NCI-H345 treated with DMSO at 0.1 percent for 48 hours (cell line): ENCODE data around the gene KANK4.

ENCODE experiments used
- DNase-seq: peaks from one replicate; lab custom pipeline; 2025; ENCODE audit not compliant: unreplicated experiment; lab: John Stamatoyannopoulos, UW

Gene KANK4

DNA sequence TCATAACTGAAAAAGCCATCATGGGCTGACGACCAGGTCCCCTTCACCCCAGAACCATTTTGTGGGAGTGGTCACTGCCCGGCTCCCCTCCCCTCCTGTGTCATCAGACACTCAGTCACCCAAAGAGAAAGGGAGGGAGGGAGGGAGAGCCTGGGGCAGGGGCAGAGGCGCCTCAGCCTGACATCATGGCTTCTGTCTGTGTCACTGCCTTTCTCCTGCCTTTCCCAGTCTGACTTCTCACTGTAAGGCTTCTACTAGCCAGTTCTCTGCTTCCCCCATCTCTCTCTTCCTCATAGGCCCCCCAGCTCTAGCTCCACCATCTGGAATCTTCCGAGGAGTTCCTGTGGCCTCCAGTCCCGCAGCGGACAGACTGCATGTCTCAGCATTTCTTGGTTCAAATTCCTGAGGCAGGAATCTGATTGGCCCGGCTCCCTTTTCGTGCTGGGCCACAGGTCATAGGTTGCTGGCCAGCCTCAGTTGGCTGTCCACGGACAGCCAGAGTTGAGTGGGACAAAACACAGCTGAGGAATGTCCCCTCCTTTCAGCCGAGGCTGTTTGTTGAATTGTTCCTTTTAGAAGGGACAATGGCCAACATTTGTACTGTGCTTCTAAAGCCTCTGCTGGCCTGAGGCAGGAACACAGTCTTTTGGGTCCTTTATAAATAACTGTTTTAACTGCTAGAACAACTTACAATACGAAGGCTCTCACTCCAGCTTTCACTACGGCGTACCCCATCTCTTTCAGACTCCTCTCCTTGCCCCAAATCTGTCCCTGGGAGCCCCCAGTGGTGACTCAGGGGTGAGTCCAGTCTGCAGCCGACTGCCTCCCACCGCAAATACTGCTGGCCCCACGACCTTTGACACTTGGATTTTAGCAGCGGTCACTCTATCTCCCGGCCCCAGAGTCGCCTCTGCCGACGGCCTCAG, 18.7 kb upstream of the KANK4 start:
- DNase-seq, result no peak

DNA sequence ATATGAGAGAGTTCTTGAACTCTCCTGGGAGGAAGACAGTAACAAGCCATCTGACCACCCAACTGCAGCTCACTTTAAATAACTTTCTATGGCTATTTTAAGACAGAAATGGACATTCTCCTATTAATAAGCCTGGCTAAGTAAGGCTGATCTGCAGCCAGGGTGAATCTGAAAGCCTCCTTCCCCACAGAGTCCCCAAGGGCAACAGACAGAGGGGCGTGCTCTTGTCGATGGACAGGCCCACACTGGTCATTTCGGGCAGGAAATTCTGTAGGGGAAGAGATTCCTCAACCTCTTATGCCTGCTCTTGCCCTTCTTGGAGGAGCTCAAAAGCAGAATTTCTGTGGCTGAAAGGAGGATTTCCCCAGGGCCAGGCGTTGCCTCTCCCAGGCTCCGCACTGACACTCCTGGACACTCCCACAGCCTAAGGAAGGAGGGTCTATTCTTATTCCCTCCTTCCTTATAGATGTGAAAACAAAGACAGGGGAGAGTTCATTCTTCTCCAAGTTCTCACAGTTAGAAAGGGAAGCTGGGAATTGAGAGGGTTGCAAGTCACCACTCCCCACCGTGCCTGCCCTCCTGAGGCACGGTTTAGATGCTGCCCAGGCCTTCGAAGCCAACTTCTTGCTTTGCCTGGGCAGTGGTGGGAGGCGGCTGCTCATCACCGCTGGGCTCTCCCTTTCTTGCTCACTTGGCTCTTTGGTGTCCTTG, 17.9 kb upstream of the KANK4 start:
- no peak for DNase-seq

DNA sequence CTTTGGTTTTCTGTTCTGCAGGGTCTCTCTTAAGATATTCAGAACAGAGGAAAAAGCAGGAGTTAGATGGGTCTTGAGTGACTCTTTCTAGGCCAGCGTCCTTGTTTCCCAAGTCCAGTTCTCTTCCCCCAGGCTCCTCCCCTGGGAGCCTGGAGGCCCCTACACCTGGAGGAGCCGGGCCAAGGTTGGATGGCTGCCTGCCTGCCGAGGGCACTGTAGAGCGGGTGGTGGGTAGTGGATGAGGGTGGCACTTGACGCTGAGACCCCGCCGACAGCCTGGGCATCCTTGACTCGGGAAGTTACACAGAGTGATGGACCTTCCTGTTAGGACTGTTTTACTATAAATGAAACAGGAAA, 17.4 kb upstream of the KANK4 start:
- no peak for DNase-seq

DNA sequence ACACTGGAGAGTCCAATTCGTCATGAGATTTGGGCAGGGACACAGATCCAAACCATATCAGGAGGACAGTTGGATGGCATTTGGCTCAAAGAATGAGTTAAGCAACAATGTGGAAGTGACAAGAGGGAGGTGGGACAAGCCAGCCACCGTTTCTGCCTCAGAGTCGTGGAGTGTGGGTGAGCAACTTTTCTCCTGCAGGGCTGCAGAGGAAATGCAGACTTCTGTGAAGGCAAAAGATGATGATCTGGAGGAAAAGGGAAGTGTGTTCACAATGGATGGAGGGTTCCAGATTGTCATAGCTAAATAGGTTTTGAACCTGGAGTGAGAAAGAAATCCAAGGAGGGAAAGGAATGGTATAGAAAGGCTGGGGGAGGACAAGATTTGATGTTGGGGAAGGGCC, 16.4 kb upstream of the KANK4 start:
- DNase-seq, result no peak

DNA sequence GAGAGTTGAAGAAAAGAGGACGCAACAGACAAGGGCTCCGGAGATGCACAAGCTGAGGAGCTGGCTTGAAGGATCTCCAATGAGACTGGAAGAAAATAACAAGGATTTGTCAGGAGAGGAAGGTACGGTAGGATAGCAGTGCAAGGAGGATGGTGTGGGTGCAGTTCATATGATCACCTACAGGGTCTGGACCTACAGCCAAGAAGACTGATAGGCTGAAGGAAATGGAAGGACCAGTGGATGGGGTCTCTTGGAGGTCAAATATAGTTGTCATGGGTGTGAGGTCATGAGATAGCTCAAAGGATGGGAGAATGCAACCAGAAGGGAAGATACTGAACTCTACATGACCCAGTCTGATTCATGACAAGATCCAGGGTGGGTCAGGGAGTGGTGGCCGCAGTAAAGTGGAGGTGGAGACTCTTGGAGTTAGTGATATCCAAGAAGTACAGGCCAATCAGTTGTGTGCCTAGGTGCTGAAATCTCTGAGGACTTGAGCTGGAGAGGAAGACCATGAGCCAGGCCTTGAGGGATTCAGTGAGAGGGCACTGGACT, 15.3 kb upstream of the KANK4 start:
- DNase-seq, result no peak

DNA sequence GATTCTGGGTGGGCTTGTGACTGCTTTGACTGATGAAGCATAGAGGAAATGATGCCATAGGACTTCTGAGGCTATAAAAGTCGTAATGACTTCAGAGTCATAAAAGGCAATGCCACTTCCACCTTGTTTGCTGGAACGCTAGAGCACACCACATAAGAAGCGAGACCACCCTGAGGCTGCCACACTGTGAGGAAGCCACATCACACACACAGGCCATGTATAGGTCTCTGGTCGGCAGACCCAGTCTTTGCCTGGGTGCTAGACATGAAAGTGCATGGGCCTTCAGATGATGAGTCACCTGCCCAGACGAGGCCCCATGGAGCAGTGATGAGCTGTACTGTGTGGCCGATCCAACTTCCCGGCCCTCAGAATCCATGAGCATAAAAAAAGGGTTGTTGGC, 14.2 kb upstream of the KANK4 start:
- DNase-seq, result no peak

DNA sequence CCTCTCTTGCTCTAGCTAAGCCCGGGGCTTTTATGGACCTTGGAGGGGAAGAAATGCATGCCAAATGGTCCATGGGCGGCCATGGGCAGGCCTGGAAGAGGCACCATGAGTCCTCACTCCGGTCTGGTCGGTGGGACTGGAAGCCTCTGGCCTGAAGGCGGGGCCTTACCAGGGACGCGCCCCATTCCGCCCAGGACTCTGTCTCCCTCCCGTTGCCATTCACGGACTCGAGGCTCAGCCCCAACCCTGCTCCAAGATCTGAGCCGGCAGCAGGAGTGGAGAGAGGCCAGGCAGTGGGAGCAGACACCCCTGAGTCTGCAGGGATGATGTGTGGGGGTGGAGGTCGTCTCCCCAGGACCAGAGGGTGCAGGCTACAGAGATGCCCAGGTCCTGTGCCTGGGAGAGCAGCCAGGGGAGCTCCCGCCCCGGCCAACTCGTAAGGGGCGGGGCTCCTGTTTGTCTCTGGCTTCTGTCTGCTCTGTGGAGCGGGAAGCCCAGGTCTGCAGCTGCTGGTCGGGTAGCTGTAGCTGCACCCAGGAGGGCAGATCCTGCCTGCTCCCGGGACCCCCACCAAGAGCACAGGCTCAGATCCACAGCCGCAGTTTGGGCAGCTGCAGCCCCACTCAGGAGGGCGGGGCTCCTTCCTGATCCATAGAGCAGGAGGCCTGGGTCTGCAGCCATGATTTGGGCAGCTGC, 8.3 kb upstream of the KANK4 start:
- DNase-seq, result no peak

GRCh38 chr1:62325681-62326080, 6.4 kb upstream of the KANK4 start:
- no peak for DNase-seq

DNA sequence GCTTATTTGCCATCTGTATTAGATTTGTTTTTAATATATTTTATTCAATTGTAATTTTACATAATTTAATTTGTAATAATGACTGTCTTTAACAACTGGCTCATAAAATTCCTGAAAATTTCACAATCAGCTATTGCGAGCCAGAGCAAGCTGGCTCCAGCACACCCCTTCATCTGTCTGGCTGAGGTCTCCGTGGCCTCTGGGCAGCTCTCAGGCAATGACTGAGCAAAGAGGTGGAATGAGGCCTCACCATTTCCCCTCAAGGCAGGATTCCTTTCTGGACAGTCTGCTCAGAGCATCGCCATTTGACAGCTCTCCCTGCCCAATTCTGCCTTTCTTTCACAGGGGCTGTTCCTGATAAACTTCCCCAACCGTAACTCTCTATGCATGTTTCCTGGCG, 5.8 kb upstream of the KANK4 start:
- no peak for DNase-seq

DNA sequence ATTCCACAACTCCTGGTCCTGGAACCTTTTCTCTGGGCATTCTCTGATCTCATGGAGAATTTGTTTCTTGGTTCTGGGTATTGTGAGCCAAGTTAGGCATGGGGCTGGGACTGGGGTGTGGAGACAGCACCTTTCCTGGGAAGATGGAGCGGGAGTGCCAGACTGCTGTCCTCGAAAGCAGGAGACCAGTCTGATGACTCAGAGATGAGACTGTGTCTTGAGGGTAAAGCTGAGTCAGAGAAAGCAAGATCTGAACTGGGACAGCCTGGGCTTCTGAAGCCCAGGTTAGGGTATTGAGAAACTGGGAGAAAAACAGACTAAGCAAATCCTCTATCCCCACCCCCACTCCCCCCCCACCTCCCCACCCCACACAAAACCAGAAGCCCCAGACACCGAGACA, 2.2 kb upstream of the KANK4 start:
- DNase-seq, result no peak

- no peak for DNase-seq
These were observed 896 bp downstream of the KANK4 start for GRCh38 chr1:62318320-62318755.

DNA sequence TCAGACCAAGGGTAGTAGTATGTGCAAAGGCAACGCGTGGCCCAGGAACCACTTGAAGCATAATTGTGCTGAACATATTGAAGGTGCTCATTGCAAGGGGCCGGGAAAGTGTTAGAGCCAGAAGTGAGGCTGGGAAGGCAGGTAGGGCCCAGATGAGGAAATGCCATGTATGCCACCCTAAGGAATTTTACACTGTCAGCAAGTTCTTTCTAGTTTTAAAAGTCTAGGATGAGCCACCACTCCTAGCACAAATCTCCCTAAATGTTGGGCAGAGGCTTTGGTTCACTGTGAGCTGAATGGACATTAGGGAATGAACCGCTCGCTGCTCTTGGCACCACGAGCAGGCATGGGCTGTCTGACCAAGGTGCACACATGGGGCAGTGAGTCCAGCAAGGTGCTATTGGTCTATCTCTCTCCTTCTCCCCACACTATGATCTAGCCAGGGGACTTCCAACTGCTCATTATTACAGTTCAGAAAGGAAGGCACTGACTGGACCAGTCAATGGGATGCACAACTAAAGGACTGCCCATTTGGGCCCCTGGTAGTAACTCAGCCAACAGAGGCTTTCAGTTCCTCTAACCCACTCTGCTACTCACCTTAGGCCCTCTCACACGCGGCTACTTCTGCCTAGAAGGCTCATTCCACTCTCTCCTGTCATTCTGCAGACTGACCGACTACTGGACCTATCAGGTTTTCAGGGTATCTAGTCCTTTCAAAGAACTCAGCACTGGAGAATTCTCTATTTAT, 2.0 kb downstream of the KANK4 start:
- DNase-seq, result no peak

- no peak for DNase-seq
These were observed 3.1 kb downstream of the KANK4 start for GRCh38 chr1:62316135-62316534.

- no peak for DNase-seq
These were observed 3.8 kb downstream of the KANK4 start for GRCh38 chr1:62315387-62315786.

DNA sequence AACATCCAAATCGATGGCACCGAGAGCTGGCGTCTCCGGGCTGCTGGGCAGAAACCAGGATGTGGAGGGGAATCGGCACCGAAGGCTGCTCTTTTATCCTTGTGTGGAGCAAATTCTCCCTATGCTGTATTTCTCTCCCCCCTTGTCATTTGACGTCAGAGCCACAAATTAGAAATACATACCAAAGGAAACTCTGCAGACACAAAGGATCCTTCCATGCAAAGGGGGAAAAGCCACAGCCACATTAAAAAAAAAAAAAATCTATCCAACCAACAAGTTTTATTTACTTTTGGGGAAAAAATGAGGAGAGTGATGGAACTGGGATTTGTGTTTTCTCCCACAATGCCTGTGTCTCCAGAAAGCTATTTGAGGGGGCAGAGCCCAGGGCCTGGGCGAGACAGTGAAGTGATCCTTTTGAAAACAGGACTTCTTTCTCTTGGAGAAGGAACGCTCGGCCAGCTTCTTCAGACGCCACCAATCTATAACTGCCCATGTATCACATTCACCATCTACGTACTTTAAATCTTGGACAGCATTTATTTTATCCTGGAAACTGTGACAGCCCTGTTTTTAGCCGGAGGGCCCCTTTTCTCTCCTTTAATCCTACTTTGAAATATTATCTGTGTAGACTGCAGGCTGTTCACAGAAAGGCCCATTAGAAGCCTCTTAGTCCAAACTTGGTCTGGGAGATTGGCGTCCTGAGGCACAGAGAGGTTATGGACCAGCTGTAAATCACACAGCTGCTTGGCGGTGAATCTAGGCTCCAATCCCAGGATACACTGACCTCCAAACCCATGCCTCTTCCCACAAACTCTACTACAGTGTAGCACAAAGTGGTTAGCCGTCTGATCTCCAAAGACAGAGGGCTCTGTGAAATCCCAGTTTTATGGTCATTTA, 4.5 kb downstream of the KANK4 start:
- no peak for DNase-seq

DNA sequence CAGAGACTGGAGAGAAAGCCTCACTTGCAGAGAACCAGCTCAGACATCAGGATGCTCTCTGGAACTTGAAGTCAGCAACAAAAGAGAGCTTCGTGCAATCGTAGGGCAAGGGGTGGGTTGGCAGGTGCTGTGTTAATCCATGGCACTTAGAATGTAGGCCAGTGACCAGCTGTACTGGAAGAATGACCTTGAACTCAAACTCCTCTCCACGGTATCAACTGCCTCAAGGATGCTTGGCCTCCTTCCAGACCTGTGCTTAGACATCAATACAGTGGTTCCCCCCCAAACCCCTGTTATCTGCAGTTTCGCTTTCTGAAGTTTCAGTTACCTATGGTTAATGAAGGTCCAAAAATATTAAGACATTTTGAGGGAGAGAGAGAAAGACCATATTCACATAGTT, 6.5 kb downstream of the KANK4 start:
- DNase-seq, result no peak

GRCh38 chr1:62311473-62311943, 7.7 kb downstream of the KANK4 start:
- DNase-seq, result no peak

DNA sequence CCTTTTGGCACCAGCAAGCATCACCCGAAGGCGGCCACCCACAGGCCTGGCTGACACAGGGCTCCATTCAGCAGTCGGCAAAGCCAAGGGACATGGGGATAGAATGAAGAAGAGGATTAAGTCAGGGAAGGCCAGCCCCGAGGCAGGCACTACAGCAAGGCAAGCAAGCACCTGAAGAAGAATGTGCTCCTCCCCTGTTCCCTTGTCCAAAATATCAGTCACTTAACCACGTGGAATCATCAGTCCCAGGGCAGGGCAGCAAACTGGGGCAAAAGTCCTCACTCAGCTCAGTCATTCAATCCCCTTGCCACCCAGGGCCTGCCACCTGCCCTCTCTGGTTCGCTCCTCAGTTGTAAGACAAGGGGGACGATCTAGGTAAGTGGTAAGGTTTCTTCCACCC, 9.3 kb downstream of the KANK4 start:
- DNase-seq, result no peak

DNA sequence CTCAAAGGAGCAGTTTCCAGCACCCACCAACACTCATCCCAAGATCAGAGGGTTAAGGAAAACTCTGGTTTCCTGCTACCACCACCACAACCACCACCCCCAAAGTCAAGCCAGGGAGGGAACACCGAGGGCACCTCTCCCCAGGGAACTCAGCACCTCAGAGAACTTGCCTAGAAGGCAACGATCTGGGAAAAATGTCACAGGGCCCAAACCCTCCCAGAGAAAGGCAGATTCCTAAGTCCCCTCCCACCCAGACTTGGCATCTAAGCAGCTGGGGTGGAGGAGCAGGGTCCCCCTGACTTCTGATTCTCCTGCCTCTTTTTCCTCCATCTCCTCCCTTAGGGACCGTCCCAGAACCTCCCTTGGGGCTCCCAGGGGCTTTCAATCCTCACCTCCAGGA, 10.6 kb downstream of the KANK4 start:
- DNase-seq, result no peak
